Measurements from ENCODE around the gene RBMS1.

Gene RBMS1

DNA sequence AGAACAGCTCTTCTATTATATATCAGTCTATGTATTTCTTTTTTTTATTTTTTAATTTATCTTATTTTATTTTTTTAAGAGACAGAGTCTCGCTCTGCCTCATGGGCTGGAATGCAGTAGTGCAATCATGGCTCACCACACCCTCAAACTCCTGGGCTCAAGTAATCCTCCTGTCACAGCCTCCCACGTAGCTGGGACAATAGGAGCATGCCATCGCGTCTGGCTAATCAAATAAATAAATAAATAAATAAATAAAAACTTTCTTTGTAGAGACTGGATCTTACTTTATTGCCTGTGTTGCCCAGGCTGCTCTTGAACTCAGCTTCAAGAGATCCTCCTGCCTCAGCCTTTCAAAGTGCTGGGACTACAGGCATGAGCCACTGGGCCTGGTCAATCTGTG lies 117.0 kb downstream of the RBMS1 start:
- H3K27me3 ChIP-seq (ENCODE audit: low read depth, low read length) = no peaks in the 10 kb centered on the region
- no peak overlapping the region for H3K9ac ChIP-seq (ENCODE audit: low read length)
- peaks cover 20% of the 10 kb centered on the region for H3K4me1 ChIP-seq (ENCODE audit: low read length)
- H3K79me2 ChIP-seq (ENCODE audit: low read length) = no peaks in the 10 kb centered on the region
- H4K20me1 ChIP-seq (ENCODE audit: insufficient read depth, low read length) = no peaks in the 10 kb centered on the region
- peak overlapping the region; percentile 40 for H3K4me2 ChIP-seq (ENCODE audit: low read length)
- H2AFZ ChIP-seq (ENCODE audit: low read depth, low read length) = no peak overlapping the region
- H3K4me3 ChIP-seq (ENCODE audit: low read length) = no peak overlapping the region
- no peaks in the 10 kb centered on the region for H3K36me3 ChIP-seq (replicated peaks; ENCODE audit: low read depth, low read length)
- TF ChIP-seq, protein P1, sequence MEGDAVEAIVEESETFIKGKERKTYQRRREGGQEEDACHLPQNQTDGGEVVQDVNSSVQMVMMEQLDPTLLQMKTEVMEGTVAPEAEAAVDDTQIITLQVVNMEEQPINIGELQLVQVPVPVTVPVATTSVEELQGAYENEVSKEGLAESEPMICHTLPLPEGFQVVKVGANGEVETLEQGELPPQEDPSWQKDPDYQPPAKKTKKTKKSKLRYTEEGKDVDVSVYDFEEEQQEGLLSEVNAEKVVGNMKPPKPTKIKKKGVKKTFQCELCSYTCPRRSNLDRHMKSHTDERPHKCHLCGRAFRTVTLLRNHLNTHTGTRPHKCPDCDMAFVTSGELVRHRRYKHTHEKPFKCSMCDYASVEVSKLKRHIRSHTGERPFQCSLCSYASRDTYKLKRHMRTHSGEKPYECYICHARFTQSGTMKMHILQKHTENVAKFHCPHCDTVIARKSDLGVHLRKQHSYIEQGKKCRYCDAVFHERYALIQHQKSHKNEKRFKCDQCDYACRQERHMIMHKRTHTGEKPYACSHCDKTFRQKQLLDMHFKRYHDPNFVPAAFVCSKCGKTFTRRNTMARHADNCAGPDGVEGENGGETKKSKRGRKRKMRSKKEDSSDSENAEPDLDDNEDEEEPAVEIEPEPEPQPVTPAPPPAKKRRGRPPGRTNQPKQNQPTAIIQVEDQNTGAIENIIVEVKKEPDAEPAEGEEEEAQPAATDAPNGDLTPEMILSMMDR (IDR thresholded peaks at IDR 0.05; ENCODE audit: low read depth, low read length) = no peak
- TF ChIP-seq EZH2phosphoT487 (IDR thresholded peaks at IDR 0.05; ENCODE audit: low read depth) = no peak
- H3K27ac ChIP-seq (ENCODE audit: low read length) = no peak overlapping the region
- H3K9me3 ChIP-seq (ENCODE audit: insufficient read depth, low read length) = no peaks in the 10 kb centered on the region

DNA sequence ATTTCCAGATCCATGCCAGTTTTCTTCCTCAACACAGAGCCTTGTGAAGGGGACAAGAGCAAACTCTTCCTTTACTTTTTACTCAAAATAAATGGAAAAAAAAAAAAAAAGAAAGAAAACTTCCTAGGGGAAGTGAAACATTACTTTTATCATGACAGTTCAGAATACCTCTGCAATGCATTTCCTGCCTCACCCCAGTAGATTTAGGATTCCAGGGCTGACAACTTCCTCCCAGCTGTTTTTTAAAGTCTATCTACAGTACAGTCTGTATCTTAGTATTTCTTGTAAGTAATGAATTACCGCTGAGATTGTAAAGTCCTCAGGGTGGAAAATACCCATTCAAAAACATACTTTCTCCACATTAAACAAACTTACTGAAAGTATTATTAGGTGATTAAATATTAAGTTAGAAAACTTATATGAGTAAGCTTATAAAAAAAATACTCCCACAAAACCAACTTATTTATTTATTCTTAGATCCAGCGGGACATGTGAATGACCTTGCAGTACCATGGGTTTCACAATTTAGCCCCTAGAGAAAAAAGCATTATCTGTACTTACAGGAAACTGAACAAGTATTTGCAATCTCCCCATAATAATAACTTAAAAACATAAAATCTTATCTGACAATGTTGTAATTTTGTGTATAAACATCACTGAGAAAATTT lies 117.7 kb downstream of the RBMS1 start:
- no peaks in the 10 kb centered on the region for H4K20me1 ChIP-seq (ENCODE audit: insufficient read depth, low read length)
- H3K27me3 ChIP-seq (ENCODE audit: low read depth, low read length) = no peaks in the 10 kb centered on the region
- H2AFZ ChIP-seq (ENCODE audit: low read depth, low read length) = no peak overlapping the region
- no peaks in the 10 kb centered on the region for H3K36me3 ChIP-seq (replicated peaks; ENCODE audit: low read depth, low read length)
- H3K79me2 ChIP-seq (ENCODE audit: low read length) = no peaks in the 10 kb centered on the region
- H3K4me2 ChIP-seq (ENCODE audit: low read length) = peak overlapping the region; percentile 27; the same call in 1 of the 2 replicates
- H3K4me3 ChIP-seq (ENCODE audit: low read length) = no peak overlapping the region
- no peak overlapping the region for H3K27ac ChIP-seq (ENCODE audit: low read length)
- peaks cover 20% of the 10 kb centered on the region for H3K4me1 ChIP-seq (ENCODE audit: low read length)
- no peaks in the 10 kb centered on the region for H3K9me3 ChIP-seq (ENCODE audit: insufficient read depth, low read length)
- TF ChIP-seq EZH2phosphoT487 (IDR thresholded peaks at IDR 0.05; ENCODE audit: low read depth) = no peak
- TF ChIP-seq, protein P1 (IDR thresholded peaks at IDR 0.05; ENCODE audit: low read depth, low read length) = no peak
- no peak overlapping the region for H3K9ac ChIP-seq (ENCODE audit: low read length)

DNA sequence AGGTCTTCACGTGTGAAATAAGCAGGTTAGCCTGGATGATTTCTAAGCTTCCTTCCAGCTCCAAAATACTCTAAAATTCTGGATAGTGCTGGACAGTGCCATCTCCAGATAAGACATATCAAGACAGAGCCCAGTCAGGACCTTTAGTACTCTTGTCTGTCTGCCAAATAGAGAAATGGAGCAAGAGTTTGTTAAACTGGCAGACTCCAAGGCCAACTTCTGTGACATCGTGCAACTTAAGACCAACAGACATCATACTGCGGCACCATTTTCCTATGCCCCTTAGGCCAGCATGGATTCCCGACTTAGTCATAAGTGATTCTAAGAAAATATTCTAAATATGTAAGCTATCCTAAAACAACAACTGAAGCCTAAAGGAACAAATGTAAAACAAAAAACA lies 118.6 kb downstream of the RBMS1 start:
- no peaks in the 10 kb centered on the region for H3K79me2 ChIP-seq (ENCODE audit: low read length)
- no peaks in the 10 kb centered on the region for H3K27me3 ChIP-seq (ENCODE audit: low read depth, low read length)
- no peaks in the 10 kb centered on the region for H3K36me3 ChIP-seq (replicated peaks; ENCODE audit: low read depth, low read length)
- no peak overlapping the region for H3K27ac ChIP-seq (ENCODE audit: low read length)
- no peak overlapping the region for H2AFZ ChIP-seq (ENCODE audit: low read depth, low read length)
- TF ChIP-seq, protein P1 (IDR thresholded peaks at IDR 0.05; ENCODE audit: low read depth, low read length) = no peak
- no peak overlapping the region for H3K4me3 ChIP-seq (ENCODE audit: low read length)
- H3K4me2 ChIP-seq (ENCODE audit: low read length) = no peak overlapping the region
- H3K9me3 ChIP-seq (ENCODE audit: insufficient read depth, low read length) = no peaks in the 10 kb centered on the region
- H3K4me1 ChIP-seq (ENCODE audit: low read length) = peaks cover 20% of the 10 kb centered on the region
- H3K9ac ChIP-seq (ENCODE audit: low read length) = no peak overlapping the region
- no peaks in the 10 kb centered on the region for H4K20me1 ChIP-seq (ENCODE audit: insufficient read depth, low read length)

DNA sequence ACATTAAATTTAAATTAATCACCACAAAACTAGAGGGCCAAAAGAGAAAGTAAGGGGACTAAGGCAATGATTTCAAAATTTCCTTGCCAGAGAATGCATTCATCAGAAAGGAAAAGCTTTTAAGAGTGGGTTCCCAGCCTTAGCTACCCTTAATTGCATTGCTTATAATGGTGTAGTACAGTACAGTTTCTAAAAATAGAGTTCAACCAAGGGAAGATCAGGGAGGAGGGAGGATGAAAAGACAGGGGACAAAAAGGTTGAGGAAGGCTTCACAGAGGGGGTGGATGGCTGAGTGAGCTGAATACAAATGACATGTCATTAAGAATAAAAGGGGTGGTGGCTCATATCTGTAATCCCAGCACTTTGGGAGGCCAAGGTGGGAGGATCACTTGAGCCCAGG lies 119.9 kb downstream of the RBMS1 start:
- H3K79me2 ChIP-seq (ENCODE audit: low read length) = no peaks in the 10 kb centered on the region
- H3K27me3 ChIP-seq (ENCODE audit: low read depth, low read length) = no peaks in the 10 kb centered on the region
- H3K36me3 ChIP-seq (replicated peaks; ENCODE audit: low read depth, low read length) = no peaks in the 10 kb centered on the region
- H4K20me1 ChIP-seq (ENCODE audit: insufficient read depth, low read length) = no peaks in the 10 kb centered on the region
- no peak overlapping the region for H3K9ac ChIP-seq (ENCODE audit: low read length)
- H3K4me3 ChIP-seq (ENCODE audit: low read length) = no peak overlapping the region
- H3K4me2 ChIP-seq (ENCODE audit: low read length) = no peak overlapping the region
- no peak overlapping the region for H3K27ac ChIP-seq (ENCODE audit: low read length)
- peaks cover 20% of the 10 kb centered on the region for H3K4me1 ChIP-seq (ENCODE audit: low read length)
- H3K9me3 ChIP-seq (ENCODE audit: insufficient read depth, low read length) = no peaks in the 10 kb centered on the region
- TF ChIP-seq EZH2phosphoT487 (IDR thresholded peaks at IDR 0.05; ENCODE audit: low read depth) = no peak
- TF ChIP-seq, protein P1 (IDR thresholded peaks at IDR 0.05; ENCODE audit: low read depth, low read length) = no peak
- no peak overlapping the region for H2AFZ ChIP-seq (ENCODE audit: low read depth, low read length)

Measured in OCI-LY3 (cell line).